SK-N-MC (cell line): ENCODE data around the gene ATG5.

Experiments used
- EZH2 ChIP-seq: fragments of 200-600 bp; sonication (generic); IDR thresholded peaks from one replicate; pipeline ENCODE4 v1.6.1; 2017; ENCODE audit warnings: antibody characterized with exemption
- POLR2AphosphoS5 ChIP-seq: IDR thresholded peaks from 2 replicates; pipeline ENCODE4 v1.6.1; 2012; ENCODE audit warnings: mild to moderate bottlenecking, low read depth, low read length, borderline replicate concordance

DNA sequence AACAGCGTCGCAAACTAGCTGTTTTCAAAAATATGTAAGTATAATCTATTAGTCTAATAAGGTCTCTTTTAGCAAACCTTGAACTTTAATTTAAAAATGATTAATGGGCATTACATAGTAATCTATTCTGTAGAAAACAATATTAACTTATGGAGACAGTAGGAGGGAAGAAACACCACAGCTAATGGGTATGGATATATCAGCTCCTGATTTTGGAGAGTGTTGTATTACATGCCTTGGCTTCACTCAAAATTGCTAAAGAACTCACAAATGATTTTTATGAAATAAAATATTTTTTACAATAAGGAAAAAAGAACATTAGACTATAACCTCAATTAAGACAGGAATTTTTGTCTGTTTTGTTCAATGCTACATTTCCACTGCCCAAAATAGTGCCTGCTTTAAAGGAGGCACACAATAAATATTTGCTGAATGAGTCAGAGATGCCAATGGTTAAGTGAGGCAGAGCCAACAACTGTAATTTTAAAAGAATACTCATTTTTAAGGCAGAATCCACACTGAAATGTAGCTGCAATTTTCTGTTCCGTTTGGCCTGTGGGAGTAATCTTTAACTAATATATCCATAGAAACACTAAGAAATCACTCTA lies 15.7 kb downstream of the ATG5 start:
- TF ChIP-seq EZH2 (no peak), POLR2AphosphoS5 (no peak)
